ENCODE results near the gene NID1.

The NID1 gene

DNA sequence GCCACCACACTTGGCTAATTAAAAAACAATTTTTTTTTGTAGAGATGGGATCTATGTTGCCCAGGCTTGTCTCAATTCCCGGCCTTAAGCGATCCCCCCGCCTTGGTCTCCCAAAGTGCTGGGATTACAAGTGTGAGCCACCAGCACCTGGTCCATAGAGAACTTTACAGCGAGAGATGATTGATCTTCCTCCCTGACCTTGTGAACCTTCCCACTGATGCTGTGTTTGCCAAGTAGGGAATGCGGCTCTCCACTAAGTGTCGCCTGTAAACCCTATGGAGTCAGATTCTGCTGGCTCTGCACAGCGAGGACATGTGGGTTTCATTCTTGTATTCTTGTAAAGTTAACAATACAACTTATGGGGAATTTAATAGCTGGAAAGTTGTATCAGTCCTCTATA is 116.9 kb downstream of the NID1 start:
- Histone ChIP-seq H3K9ac (ENCODE audit: low read depth, low read length) (no peak overlapping the region), H3K4me1 (ENCODE audit: control insufficient read depth, insufficient read depth, low read length) (peaks cover 16% of the 10 kb centered on the region), H3K27me3 (ENCODE audit: control insufficient read depth, insufficient read depth, low read length) (no peaks in the 10 kb centered on the region), H3K9me3 (replicated peaks; ENCODE audit: low read length) (no peaks in the 10 kb centered on the region), H3K36me3 (ENCODE audit: insufficient read depth, low read length) (no peaks in the 10 kb centered on the region), H3K4me2 (ENCODE audit: low read length) (no peak overlapping the region), H3K4me3 (ENCODE audit: low read length) (no peak overlapping the region)

- Histone ChIP-seq H3K4me3 (ENCODE audit: low read length) (no peak overlapping the region), H3K27me3 (ENCODE audit: control insufficient read depth, insufficient read depth, low read length) (no peaks in the 10 kb centered on the region), H3K4me1 (ENCODE audit: control insufficient read depth, insufficient read depth, low read length) (peaks cover 21% of the 10 kb centered on the region), H3K9me3 (replicated peaks; ENCODE audit: low read length) (no peaks in the 10 kb centered on the region), H3K9ac (ENCODE audit: low read depth, low read length) (no peak overlapping the region), H3K36me3 (ENCODE audit: insufficient read depth, low read length) (no peaks in the 10 kb centered on the region), H3K4me2 (ENCODE audit: low read length) (no peak overlapping the region)
These were observed 118.3 kb downstream of the NID1 start for GRCh38 chr1:235946571-235946981.

- no peaks in the 10 kb centered on the region for H3K36me3 ChIP-seq (ENCODE audit: insufficient read depth, low read length)
- no peaks in the 10 kb centered on the region for H3K27me3 ChIP-seq (ENCODE audit: control insufficient read depth, insufficient read depth, low read length)
- H3K9me3 ChIP-seq (replicated peaks; ENCODE audit: low read length): no peaks in the 10 kb centered on the region
- no peak overlapping the region for H3K9ac ChIP-seq (ENCODE audit: low read depth, low read length)
- H3K4me1 ChIP-seq (ENCODE audit: control insufficient read depth, insufficient read depth, low read length): peaks cover 21% of the 10 kb centered on the region
- no peak overlapping the region for H3K4me2 ChIP-seq (ENCODE audit: low read length)
- H3K4me3 ChIP-seq (ENCODE audit: low read length): no peak overlapping the region
These were observed 118.9 kb downstream of the NID1 start for GRCh38 chr1:235945775-235946570.

DNA sequence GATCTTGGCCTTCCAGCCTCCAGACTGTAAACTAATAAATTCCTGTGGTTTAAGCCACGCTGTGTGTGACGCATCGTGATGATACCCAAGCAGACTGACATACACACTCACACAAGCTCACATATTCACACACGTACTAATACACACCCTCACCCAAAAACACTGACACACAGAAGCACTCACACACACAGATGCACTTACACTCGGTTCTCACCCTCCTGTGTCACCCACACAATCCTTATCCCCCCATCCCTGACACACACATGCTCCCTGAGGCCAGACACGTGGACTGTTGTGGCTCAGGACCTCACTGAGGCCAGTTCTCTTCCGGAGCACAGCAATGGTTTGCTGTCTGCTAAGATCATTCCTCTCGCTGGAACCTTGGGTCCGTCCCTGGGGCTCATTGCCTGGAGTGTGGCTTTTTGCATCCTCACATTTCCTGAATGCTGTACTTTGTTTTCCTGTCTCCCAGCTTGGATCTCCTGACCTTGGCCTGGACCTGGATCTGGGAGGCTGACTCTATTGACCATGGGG is 121.2 kb downstream of the NID1 start:
- Histone ChIP-seq H3K4me1 (ENCODE audit: control insufficient read depth, insufficient read depth, low read length) (peaks cover 21% of the 10 kb centered on the region), H3K36me3 (ENCODE audit: insufficient read depth, low read length) (no peaks in the 10 kb centered on the region), H3K9me3 (replicated peaks; ENCODE audit: low read length) (no peaks in the 10 kb centered on the region), H3K4me3 (ENCODE audit: low read length) (peak overlapping the region; percentile 4), H3K9ac (ENCODE audit: low read depth, low read length) (peak overlapping the region; percentile 26), H3K27me3 (ENCODE audit: control insufficient read depth, insufficient read depth, low read length) (no peaks in the 10 kb centered on the region), H3K4me2 (ENCODE audit: low read length) (peak overlapping the region; percentile 29)

DNA sequence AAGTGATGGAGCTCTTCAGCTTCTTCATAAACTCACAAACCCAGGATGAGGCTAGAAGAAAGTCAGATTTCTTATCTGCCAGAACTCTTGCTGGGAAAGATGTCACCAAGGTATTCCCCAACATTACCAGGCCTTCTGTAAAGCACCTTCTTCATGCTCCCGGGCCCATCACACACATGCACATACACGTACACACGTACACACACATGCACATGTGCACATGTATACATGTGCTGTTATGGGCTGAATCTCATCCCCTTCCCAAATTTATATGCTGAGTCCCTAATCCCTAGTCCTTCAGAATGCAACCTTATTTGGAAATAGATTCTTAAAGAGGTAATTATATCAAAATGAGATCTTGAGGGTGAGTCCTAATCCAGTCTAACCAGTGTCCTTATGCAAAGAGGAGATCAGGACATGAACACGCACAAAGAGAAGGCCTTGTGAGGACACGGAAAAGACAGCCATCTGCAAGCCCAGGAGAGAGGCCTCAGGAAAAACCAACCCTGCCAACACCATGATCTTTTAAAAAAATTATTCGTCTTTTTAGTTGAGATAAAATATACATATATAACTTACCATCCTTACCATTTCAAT is 121.8 kb downstream of the NID1 start:
- peaks cover 21% of the 10 kb centered on the region for H3K4me1 ChIP-seq (ENCODE audit: control insufficient read depth, insufficient read depth, low read length)
- H3K27me3 ChIP-seq (ENCODE audit: control insufficient read depth, insufficient read depth, low read length): no peaks in the 10 kb centered on the region
- H3K4me2 ChIP-seq (ENCODE audit: low read length): no peak overlapping the region
- no peaks in the 10 kb centered on the region for H3K9me3 ChIP-seq (replicated peaks; ENCODE audit: low read length)
- H3K36me3 ChIP-seq (ENCODE audit: insufficient read depth, low read length): no peaks in the 10 kb centered on the region
- H3K9ac ChIP-seq (ENCODE audit: low read depth, low read length): no peak overlapping the region
- H3K4me3 ChIP-seq (ENCODE audit: low read length): no peak overlapping the region

- Histone ChIP-seq H3K27me3 (ENCODE audit: control insufficient read depth, insufficient read depth, low read length) (no peaks in the 10 kb centered on the region), H3K9ac (ENCODE audit: low read depth, low read length) (no peak overlapping the region), H3K9me3 (replicated peaks; ENCODE audit: low read length) (no peaks in the 10 kb centered on the region), H3K36me3 (ENCODE audit: insufficient read depth, low read length) (no peaks in the 10 kb centered on the region), H3K4me2 (ENCODE audit: low read length) (no peak overlapping the region), H3K4me1 (ENCODE audit: control insufficient read depth, insufficient read depth, low read length) (peaks cover 21% of the 10 kb centered on the region), H3K4me3 (ENCODE audit: low read length) (no peak overlapping the region)
These were observed 122.3 kb downstream of the NID1 start for GRCh38 chr1:235942625-235942934.

DNA sequence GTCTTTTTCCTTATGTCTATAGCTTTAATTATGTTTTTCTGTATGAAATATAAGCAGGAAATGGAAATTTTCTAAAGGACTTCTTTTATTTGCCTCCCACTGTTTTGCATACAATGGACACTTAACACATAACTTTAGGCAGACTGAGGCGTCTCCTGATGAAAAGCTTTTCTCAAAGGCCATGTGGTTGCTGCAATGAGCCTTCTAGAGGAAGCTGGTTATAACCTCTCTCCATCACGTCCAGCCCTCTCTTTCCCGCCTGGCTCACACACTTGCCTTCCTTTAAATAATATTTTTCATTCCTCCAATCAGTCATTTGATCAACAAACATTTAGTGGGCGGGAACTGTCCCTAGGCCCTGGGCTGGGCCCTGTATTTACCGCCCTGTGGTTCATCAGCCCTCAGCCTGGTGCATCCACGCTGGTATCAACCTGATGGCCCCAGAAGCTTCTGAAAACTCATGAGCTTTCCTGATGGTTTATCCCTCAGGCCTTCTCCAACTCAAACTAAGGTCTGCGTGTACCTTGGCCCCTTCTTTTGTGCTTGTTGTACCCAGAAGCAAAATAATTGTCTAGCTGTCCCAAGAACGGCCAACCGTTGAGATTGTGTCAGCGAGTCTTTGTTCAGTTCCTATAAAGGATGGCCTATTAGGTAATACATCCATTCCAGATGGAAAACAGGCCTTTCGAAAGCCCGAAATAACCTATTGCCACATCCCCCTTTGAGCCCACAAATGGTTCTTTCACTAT is 122.8 kb downstream of the NID1 start:
- Histone ChIP-seq H3K9ac (ENCODE audit: low read depth, low read length) (no peak overlapping the region), H3K4me3 (ENCODE audit: low read length) (no peak overlapping the region), H3K27me3 (ENCODE audit: control insufficient read depth, insufficient read depth, low read length) (no peaks in the 10 kb centered on the region), H3K9me3 (replicated peaks; ENCODE audit: low read length) (no peaks in the 10 kb centered on the region), H3K4me2 (ENCODE audit: low read length) (no peak overlapping the region), H3K4me1 (ENCODE audit: control insufficient read depth, insufficient read depth, low read length) (peaks cover 21% of the 10 kb centered on the region), H3K36me3 (ENCODE audit: insufficient read depth, low read length) (no peaks in the 10 kb centered on the region)

DNA sequence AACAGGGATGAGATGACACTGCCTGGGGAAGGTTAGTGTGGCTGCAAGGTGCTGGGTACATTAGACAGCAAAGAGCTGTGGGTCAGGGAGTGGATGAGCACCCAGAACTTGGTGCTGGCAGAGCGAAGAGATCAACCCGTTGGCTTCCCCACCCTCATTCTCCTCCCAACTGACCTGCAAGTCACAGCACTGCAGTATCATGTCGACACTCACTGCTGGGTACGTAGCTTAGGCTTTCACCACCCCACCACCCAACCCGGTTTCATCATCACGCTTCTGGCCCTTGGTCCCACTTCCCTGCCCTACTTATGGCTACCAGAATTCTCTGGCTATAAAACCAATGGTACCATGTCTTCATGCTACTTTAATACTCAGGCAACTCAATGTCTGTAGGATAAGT is 124.6 kb downstream of the NID1 start:
- Histone ChIP-seq H3K4me1 (ENCODE audit: control insufficient read depth, insufficient read depth, low read length) (peaks cover 16% of the 10 kb centered on the region), H3K36me3 (ENCODE audit: insufficient read depth, low read length) (no peaks in the 10 kb centered on the region), H3K27me3 (ENCODE audit: control insufficient read depth, insufficient read depth, low read length) (no peaks in the 10 kb centered on the region), H3K4me3 (ENCODE audit: low read length) (no peak overlapping the region), H3K9me3 (replicated peaks; ENCODE audit: low read length) (no peaks in the 10 kb centered on the region), H3K9ac (ENCODE audit: low read depth, low read length) (no peak overlapping the region), H3K4me2 (ENCODE audit: low read length) (no peak overlapping the region)

DNA sequence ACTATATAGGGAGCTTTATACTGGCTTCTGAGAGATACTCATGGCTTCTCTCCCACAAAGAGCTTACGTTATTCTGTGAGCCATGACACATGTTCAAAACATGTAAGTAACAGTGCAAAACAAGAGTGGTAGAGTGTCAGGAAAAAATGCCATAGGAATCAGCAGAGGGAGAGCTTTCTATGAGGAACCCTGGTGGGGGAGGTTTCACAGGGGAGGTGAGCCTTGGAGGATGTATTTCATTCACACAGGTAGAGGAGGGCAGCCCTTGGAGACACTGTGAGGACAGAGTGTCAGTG is 125.5 kb downstream of the NID1 start:
- Histone ChIP-seq H3K9ac (ENCODE audit: low read depth, low read length) (no peak overlapping the region), H3K36me3 (ENCODE audit: insufficient read depth, low read length) (no peaks in the 10 kb centered on the region), H3K27me3 (ENCODE audit: control insufficient read depth, insufficient read depth, low read length) (no peaks in the 10 kb centered on the region), H3K4me2 (ENCODE audit: low read length) (no peak overlapping the region), H3K9me3 (replicated peaks; ENCODE audit: low read length) (no peaks in the 10 kb centered on the region), H3K4me3 (ENCODE audit: low read length) (no peak overlapping the region), H3K4me1 (ENCODE audit: control insufficient read depth, insufficient read depth, low read length) (peaks cover 16% of the 10 kb centered on the region)

- H3K4me2 ChIP-seq (ENCODE audit: low read length): no peak overlapping the region
- H3K9me3 ChIP-seq (replicated peaks; ENCODE audit: low read length): no peaks in the 10 kb centered on the region
- no peak overlapping the region for H3K9ac ChIP-seq (ENCODE audit: low read depth, low read length)
- no peak overlapping the region for H3K4me3 ChIP-seq (ENCODE audit: low read length)
- H3K4me1 ChIP-seq (ENCODE audit: control insufficient read depth, insufficient read depth, low read length): peaks cover 13% of the 10 kb centered on the region
- H3K36me3 ChIP-seq (ENCODE audit: insufficient read depth, low read length): no peaks in the 10 kb centered on the region
- H3K27me3 ChIP-seq (ENCODE audit: control insufficient read depth, insufficient read depth, low read length): no peaks in the 10 kb centered on the region
These were observed 126.0 kb downstream of the NID1 start for GRCh38 chr1:235938709-235939479.

GRCh38 chr1:235937123-235937522 is 127.8 kb downstream of the NID1 start:
- Histone ChIP-seq H3K27me3 (ENCODE audit: control insufficient read depth, insufficient read depth, low read length) (no peaks in the 10 kb centered on the region), H3K9me3 (replicated peaks; ENCODE audit: low read length) (no peaks in the 10 kb centered on the region), H3K9ac (ENCODE audit: low read depth, low read length) (no peak overlapping the region), H3K4me3 (ENCODE audit: low read length) (no peak overlapping the region), H3K4me1 (ENCODE audit: control insufficient read depth, insufficient read depth, low read length) (no peaks in the 10 kb centered on the region), H3K36me3 (ENCODE audit: insufficient read depth, low read length) (no peaks in the 10 kb centered on the region), H3K4me2 (ENCODE audit: low read length) (no peak overlapping the region)

Measured in skeletal muscle satellite cell (primary cell).